ENCODE measurements around the gene CLINT1. TPM values are rescaled to one million over a fixed set of nuclear protein-coding genes. Genes with fewer than 3 reads are reported as not detected.

The CLINT1 gene
- total and polyA plus RNA-seq, 9 of the 15 experiments (the other 6 are each of a cell fraction or from before 2014, with no cell fraction given) = 23.6 to 125 (median 71.4) TPM

GRCh38 chr5:157870837-157871834, 12.2 kb upstream of the CLINT1 start (continued):
- TF ChIP-seq ZFP91 (CRISPR knock-in tag; IDR thresholded peaks at IDR 0.05) = no peak
- no peak for TF ChIP-seq MIER1 (IDR thresholded peaks at IDR 0.05; ENCODE audit: low read depth)
- no peak for TF ChIP-seq HMBOX1 (IDR thresholded peaks at IDR 0.05)
- no peak for TF ChIP-seq BHLHE40 (IDR thresholded peaks at IDR 0.05; ENCODE audit: low read length)
- no peak for TF ChIP-seq FOSL1 (tag; conservative IDR thresholded peaks at IDR 0.05)
- TF ChIP-seq ZNF23 (CRISPR knock-in tag; IDR thresholded peaks at IDR 0.05) = no peak
- TF ChIP-seq HDAC3 (IDR thresholded peaks at IDR 0.05; ENCODE audit: borderline replicate concordance, partially characterized antibody) = no peak
- TF ChIP-seq ZBTB49 (CRISPR knock-in tag; IDR thresholded peaks at IDR 0.05; ENCODE audit: borderline replicate concordance) = no peak
- TF ChIP-seq HDAC2 (IDR thresholded peaks at IDR 0.05) = no peak
- TF ChIP-seq USF2 (CRISPR knock-in tag; IDR thresholded peaks at IDR 0.05) = no peak
- no peak for TF ChIP-seq ZNF146 (CRISPR knock-in tag; IDR thresholded peaks at IDR 0.05; ENCODE audit: unreplicated experiment)
- TF ChIP-seq SREBF1 (IDR thresholded peaks at IDR 0.05; ENCODE audit: borderline replicate concordance, low read depth, low read length) = no peak
- TF ChIP-seq TBL1XR1 (IDR thresholded peaks at IDR 0.05; ENCODE audit: low read length in 2 of 2) = no peak
- no peak for TF ChIP-seq NFYB (IDR thresholded peaks at IDR 0.05; ENCODE audit: extremely low read depth, insufficient read length)
- TF ChIP-seq NCOA1 (IDR thresholded peaks at IDR 0.05; ENCODE audit: low read depth) = no peak
- peak; percentile 63 for TF ChIP-seq MAFG (tag; conservative IDR thresholded peaks at IDR 0.05)
- peak; percentile 52 to 69; a peak in 2 of 4 replicates for TF ChIP-seq TRIM24 (IDR thresholded peaks at IDR 0.05)
- no peak for TF ChIP-seq ZNF655 (CRISPR knock-in tag; IDR thresholded peaks at IDR 0.05)
- no peak for TF ChIP-seq GABPA (tag; conservative IDR thresholded peaks at IDR 0.05; ENCODE audit: low read depth)
- no peak for TF ChIP-seq NEUROD1 (IDR thresholded peaks at IDR 0.05; ENCODE audit: borderline replicate concordance, low read depth, low read length, partially characterized antibody)

Data from K562 (cell line).